GM03348 (cell line): ENCODE data around the gene EMC8.
A peak's percentile ranks its signal among the peaks of the same experiment; 100 is the strongest.

Experiments used
- DNase-seq: peaks from one replicate; pipeline ENCODE4 v3.0.0; 2012; ENCODE audit warnings: low spot score

EMC8 gene

GRCh38 chr16:85753559-85753958 is 45.8 kb downstream of the EMC8 start:
- no peak for DNase-seq

DNA sequence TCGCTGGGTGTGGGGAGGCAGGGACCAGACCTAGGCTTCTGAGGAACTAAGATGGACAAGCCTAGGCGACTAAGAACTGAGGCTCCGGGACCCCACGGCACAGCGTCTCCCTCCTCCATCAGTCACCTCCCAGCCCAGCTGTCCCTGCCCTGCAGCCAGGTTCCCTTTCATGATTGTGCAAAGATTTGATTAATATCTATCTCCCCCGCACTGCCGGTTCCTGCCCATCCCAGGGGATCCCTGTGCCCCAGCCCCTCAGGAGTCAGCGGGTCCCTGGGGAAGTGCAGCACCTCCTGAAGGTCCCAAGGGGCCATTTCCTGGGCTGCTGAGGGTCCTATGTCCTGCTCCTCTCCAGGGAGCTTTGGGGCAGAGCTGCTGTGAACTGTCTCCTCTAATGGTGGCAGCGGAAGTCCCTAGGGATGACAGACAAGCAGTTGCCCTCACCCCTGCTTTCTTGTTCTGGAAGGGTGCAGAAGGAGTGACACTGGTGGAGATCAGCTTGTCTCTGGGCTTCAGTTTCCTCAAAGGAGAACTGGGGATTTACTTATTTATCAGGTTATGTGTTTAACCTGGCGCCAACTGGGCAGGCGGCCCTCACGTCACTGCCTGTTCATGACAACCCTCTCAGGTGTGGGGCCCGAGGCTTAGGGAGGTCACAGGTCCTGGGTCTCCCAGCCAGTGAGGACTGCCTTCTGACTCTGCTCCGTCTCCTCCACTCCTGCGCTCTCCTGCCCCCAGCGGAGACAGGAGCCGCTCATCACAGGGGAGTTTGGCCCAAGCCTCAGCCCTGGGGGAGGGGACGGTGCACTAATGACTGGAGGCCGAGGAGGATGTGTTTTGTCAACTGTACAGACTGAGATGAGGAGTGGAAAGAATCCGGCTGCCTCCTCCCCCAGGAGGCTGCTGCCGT is 46.6 kb downstream of the EMC8 start:
- DNase-seq, result no peak

GRCh38 chr16:85751698-85752501 is 47.4 kb downstream of the EMC8 start:
- no peak for DNase-seq

DNA sequence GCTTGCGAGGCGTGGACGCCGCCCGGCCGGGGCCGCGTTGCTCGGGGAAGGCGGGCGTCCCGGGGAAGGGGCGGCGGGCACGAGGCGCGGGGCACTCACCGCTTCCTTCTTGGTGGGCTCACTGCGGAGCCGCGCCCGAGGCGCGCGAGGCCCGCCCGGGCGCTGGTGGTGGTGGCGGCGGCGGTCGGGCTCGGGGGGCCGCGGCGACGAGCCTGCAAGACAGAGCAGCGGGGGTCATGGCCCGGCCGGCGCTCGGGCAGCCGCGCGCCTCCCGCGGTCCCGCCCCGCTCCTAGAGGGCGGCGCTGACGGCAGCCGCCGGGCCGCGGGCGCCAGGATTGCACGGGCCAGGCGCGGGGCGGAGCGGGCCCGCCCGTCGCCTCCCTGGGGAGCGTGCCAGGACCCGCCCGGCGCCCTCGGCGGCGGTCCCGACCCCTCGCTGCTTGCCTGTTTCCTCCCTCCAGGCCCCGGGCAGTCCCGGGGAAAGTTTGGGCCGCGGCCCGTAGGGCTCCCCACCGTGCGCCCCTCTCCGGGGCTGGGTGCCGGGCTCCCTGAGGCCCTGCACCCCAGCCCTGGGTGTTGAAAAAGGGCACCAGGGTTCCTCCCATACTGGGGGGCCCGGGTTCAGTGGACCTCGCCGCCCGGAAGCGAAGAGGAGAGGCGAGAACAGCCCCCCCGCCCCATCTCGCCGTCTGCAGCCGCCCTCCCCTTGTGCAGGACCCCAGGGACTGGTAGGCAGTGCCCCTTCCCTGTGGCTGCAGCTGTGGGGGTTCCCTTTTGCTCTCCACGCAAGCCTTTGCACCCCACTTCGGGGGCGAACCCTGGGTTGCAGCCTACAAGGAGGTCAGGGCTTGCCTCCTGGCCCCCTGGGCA is 48.3 kb downstream of the EMC8 start, which contains the start of gene C16orf74:
Gene C16orf74 (minus strand): TSS at position 270 of the 871 bp plus-strand sequence. CDS start 15,879 bp downstream, outside the sequence.
- DNase-seq, result peak; percentile 96

DNA sequence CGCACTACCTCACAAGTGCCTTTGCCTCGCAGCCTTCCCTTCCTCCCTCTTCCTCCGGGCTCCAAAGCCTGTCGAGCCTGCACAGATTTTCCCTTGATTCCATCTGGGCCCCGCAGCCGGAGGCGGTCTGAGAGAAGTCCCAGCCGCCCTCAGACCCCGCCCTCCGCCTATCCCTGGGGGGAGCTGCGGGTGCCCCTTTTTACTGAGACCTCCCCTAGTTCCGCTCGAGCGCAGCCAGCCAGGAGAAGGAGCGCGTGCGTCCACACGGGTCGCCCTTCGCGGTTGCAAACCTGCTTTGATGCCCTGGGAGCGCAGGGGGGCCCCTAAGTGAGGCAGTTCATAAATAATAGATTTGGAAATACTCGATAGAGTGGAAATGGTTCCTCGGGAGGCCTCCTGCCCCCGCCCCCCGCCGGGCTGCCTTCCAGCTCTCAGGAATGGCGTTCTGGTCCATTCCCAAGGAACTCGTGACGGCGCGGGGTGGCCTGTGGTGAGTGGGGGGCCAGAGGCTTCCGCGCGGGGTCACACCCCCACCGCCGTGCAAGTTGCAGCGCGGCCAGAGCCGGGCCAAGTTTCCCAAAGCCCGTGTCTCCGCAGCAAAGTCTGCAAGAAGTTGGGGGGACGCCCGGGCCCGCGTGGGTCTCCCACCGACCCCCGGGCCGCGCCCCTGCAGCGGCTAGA is 49.1 kb downstream of the EMC8 start:
- peak; percentile 89 for DNase-seq

DNA sequence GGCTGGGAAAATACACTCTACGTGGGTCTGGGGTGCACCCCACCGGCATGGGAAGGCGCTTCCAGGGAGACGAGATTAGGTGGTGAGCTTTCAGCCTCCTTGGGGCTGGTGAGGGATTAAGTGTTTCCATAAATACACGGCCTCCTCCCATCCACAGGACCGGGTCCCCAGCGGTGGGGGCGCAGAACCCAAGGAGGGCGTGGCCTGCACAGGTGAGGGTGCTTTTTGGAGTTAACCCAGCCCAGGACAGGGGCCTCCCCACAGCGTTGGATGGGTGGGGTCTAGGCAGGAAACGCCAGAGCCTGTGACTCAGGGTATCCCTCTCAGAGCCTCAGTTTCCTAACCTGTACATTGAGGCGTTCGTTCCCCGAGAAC is 49.6 kb downstream of the EMC8 start:
- no peak for DNase-seq

DNA sequence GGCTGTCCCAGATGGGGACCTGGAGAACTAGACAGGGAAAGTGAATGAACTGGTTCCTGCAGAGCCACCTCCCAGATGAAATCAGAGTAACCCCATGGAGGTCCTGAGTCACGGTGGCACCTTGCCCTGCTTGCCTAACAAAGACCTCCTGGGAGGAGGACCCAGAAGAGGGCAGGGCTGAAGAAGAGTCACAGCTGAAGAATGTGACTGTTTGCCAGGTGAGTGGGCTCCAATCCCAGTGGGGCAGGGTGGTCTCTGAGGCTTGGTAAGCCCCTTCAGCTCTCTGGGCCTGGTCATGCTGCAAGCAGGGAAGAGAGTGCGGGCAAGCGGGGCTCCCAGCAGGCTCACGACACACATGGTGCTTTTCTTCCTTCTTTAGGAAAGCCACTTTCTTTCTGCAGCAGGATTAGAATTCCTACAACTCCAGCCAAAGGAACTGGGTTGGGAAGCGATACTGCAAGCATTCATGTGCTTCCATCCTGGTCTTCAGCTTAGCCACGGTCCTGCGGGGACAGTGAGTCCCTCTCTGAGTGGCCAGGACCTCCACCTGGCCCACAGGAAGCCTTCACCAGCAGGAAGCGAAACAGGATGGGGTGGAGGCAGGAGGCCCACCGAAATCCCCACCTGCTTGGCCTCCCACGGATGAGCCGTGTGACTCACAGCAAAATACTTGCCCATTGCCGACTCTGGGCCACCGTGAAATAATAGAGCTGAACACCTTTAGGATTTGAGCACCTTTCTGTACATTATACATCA is 52.7 kb downstream of the EMC8 start:
- peak; percentile 65 for DNase-seq

GRCh38 chr16:85738923-85739715 is 60.2 kb downstream of the EMC8 start:
- no peak for DNase-seq

DNA sequence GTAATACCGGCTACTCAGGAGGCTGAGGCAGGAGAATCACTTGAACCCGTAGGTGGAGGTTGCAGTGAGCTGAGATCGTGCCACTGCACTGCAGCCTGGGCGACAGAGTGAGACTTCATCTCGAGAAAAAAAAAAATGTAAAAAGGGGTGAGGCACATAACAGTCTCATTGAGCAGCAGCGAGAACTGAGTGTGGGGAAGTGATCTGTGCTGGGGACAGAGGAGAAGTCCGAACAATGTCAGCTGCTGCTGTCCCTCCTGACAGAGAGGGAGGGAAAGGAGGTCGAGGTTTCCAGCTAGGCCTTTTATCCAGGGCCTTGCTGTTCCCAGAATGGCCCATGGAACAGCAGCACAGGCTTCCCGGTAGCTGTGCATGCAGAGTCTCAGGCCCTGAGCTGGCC is 62.4 kb downstream of the EMC8 start:
- no peak for DNase-seq

DNA sequence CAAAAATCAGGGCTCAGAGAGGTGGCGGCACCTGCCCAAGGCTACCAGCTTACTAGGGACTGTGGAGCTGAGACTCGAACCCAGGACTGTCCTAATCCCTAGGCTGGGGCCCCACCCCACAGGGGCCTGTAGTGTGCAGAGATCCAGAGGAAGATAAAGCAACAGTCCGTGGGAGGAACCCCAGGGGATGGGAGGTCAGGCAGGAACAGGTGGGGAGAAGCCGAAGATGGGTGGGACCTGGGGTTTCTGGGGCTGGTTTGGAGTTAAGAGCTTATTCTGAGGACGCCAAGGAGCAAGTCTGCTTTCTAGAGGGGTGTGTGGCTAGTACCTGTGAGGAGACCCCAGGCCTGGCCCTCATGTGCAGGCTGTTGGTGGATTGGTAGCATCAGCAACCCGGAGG is 63.4 kb downstream of the EMC8 start:
- no peak for DNase-seq

GRCh38 chr16:85735225-85735635 is 64.1 kb downstream of the EMC8 start:
- DNase-seq, result no peak

DNA sequence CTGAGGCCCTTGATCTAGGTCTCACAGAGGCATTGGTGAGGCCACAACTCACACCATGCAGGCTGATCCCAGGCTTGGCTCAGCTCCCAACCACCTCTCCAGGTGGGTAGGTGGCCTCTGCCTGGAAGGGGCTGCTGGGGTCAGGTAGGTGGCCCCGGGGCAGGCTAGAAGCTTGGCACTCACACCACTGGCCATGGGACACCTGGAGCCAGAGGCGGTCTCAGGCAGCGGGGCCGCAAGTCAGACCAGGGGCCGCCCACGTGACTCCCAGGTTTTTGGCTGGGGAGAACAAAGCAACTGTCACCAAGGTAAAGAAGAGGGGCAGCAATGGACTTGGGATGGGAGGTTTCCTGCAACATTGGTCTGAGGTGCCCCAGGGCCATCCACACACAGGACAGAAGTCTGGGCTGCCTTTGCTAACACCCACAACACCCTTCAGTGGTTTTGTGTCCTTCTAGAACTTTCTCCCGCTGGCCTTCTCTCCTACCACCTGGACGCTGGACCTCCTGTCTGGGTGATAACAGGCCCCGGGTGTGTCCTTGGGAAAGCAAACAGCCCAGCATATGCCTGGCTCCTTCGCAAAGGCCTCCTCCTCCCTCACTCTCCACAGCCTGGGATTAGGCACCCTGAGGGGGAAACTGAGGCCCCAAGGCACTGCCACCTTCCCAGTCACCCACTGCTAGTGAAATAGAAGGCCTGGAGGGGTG is 64.9 kb downstream of the EMC8 start:
- no peak for DNase-seq

DNA sequence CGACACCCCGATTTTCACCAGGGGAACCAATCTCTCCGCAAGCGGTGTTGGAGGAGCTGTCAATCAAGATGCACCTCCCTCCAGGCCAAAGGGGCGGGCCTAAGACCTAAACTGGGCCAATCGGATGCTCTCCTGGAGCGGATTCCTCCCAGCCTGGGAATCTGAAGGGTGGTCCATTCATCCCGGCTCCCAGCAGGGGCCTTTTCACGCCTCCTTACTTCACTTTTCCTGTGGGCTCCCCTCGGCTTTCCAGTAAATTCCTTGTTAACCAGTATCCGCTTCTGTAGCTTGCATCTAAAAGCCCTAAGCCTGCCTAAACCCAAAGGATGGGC is 65.5 kb downstream of the EMC8 start:
- no peak for DNase-seq

DNA sequence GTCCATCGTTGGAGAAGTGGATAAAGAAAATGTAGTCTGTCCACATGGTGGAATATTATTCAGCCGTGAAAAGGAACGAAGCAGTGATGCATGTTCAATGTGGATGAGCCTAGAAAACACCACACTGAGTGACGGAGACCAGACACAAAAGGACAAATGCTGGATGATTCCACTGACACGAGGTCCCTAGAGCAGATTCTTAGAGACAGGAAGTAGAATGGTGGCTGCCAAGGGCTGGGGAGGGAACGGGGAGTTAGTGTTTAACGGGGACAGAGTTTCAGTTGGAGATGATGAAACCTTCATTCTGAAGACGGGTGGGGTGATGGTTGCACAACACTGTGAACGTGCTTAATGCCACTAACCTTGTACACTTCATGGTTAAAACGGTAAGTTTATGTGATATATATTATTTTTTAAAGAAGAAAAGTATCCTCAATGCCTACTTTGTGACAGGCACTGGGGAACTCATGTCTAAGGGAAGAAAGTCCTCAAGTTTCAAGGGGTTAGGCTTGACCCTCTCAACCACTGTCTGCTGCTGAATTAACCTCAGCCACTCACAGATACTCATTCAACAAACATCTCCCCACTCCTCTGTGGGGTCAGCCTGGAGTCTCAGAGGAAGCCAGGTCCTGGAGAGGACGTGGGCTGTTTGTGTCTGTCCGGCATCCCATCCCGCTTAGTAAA is 66.0 kb downstream of the EMC8 start:
- no peak for DNase-seq

- no peak for DNase-seq
These were observed 68.2 kb downstream of the EMC8 start for GRCh38 chr16:85731179-85731578.

- DNase-seq, result no peak
These were observed 69.2 kb downstream of the EMC8 start for GRCh38 chr16:85730186-85730465.

DNA sequence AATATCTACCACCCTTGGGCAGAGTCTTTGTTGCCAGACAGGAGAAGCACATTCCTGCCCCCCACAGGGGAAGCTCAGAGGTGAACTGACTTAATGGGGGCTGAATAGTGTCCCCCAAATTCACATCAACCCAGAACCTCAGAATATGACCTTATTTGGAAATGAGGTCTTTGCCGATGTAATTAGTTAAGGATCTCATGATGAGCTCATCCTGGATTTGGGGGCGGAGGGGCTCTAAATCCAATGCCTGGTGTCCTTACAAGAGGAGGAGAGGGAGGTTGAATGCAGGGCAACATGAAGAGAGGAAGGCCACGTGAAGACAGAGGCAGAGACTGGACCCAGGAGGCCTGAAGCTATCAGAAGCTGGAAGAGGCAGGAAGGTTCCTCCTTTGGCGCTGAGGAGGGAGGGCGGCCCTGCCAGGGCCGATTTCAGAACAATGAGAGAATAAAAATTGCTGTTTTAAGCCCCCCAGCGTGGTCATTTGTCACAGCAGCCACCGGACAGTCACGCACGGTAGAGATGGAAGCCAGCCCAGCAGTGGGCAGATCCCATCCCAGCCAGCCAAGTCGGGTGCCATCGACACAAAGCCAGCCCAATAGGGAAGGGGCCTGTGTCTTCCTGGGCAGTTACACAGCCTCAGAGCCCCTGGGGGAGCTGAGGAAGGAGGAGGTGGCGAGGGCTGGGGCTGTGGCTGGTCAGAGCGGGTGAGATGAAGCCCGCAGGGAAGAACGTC is 69.7 kb downstream of the EMC8 start:
- DNase-seq, result no peak

GRCh38 chr16:85728879-85729278 is 70.5 kb downstream of the EMC8 start:
- DNase-seq, result no peak
